ENCODE measurements around the gene AMY2A. TPM values are rescaled to one million over a fixed set of nuclear protein-coding genes. Genes with fewer than 3 reads are reported as not detected.
"Not testable (repeated sequence)": the region's sequence is repeated elsewhere in the genome, so short reads cannot be mapped to it uniquely, and the experiment has no call there.

AMY2A gene
- total RNA-seq (1 to 10 TPM in 1 of 4 donors, not detected in 3; 8.4 TPM), polyA plus RNA-seq (1 to 10 TPM in 1 of 3 donors, not detected in 2; 1.8 TPM)

GRCh38 chr1:103616994-103617477 lies at the start of gene AMY2A:
TSS of gene AMY2A (plus strand) at chr1:103617427. CDS start at chr1:103617441, 14 bp downstream.
- H3K27ac ChIP-seq; DNase-seq; H3K27me3 ChIP-seq; H3K4me1 ChIP-seq; H3K4me3 ChIP-seq; H3K36me3 ChIP-seq; H3K9me3 ChIP-seq; intact Hi-C loops (cut with DNase I): not testable (repeated sequence)
- 88 to 91% methylated on average over 3 of the region's 3 CpGs for WGBS, 2 donors

- no peak overlapping the region for H3K4me3 ChIP-seq
- DNase-seq: no peak
- intact Hi-C loops (cut with DNase I): no loop called here
- WGBS, 2 donors: 97% methylated on average over 7 of the region's 7 CpGs
- H3K27ac ChIP-seq: no peak overlapping the region
- no peaks in the 10 kb centered on the region for H3K9me3 ChIP-seq
- no peaks in the 10 kb centered on the region for H3K4me1 ChIP-seq
- H3K27me3 ChIP-seq: no peaks in the 10 kb centered on the region
- TF ChIP-seq CTCF (IDR thresholded peaks at IDR 0.05): no peak
- no peak for TF ChIP-seq POLR2AphosphoS5 (IDR thresholded peaks at IDR 0.05)
- no peak for TF ChIP-seq POLR2A (IDR thresholded peaks at IDR 0.05)
- no peak for TF ChIP-seq EP300 (IDR thresholded peaks at IDR 0.05)
- H3K36me3 ChIP-seq: peaks cover 0 to 5% (median 0%) of the 10 kb centered on the region in 4 donors
Measured at GRCh38 chr1:103569493-103569892, 47.7 kb upstream of the AMY2A start.

- DNase-seq; intact Hi-C loops (cut with DNase I); H3K27ac ChIP-seq; H3K27me3 ChIP-seq; H3K9me3 ChIP-seq; H3K4me1 ChIP-seq; H3K4me3 ChIP-seq; H3K36me3 ChIP-seq: not testable (repeated sequence)
- WGBS, 2 donors: 86 to 91% methylated on average over 2 of the region's 2 CpGs
Measured at GRCh38 chr1:103571289-103571688, 45.9 kb upstream of the AMY2A start, which contains the start of gene AMY2B. TSS of gene AMY2B (plus strand) at chr1:103571589. CDS start at chr1:103571603, 14 bp downstream.

GRCh38 chr1:103576065-103576464 lies 41.2 kb upstream of the AMY2A start:
- intact Hi-C loops (cut with DNase I): no loop called here
- Histone ChIP-seq H3K4me1 (no peaks in the 10 kb centered on the region), H3K27ac (no peak overlapping the region), H3K36me3 (peaks cover 0 to 7% (median 0%) of the 10 kb centered on the region in 4 donors), H3K4me3 (no peak overlapping the region), H3K9me3 (no peaks in the 10 kb centered on the region), H3K27me3 (no peaks in the 10 kb centered on the region)
- DNase-seq: no peak
- no peak for TF ChIP-seq POLR2A (IDR thresholded peaks at IDR 0.05)
- TF ChIP-seq POLR2AphosphoS5 (IDR thresholded peaks at IDR 0.05): no peak
- TF ChIP-seq CTCF (IDR thresholded peaks at IDR 0.05): no peak
- no peak for TF ChIP-seq EP300 (IDR thresholded peaks at IDR 0.05)

GRCh38 chr1:103576784-103577183 lies 40.4 kb upstream of the AMY2A start:
- DNase-seq; intact Hi-C loops (cut with DNase I): not testable (repeated sequence)
- WGBS, 2 donors: 95 to 96% methylated on average over 3 of the region's 5 CpGs

GRCh38 chr1:103582464-103582863 lies 34.8 kb upstream of the AMY2A start:
- WGBS, 2 donors: 78 to 80% methylated on average over 1 of the region's 1 CpG
- Histone ChIP-seq H3K27ac (no peak overlapping the region), H3K36me3 (peaks cover 0 to 7% (median 0%) of the 10 kb centered on the region in 4 donors), H3K27me3 (no peaks in the 10 kb centered on the region), H3K4me3 (no peak overlapping the region), H3K4me1 (peaks cover 0 to 12% (median 6%) of the 10 kb centered on the region in 4 donors), H3K9me3 (no peaks in the 10 kb centered on the region)
- TF ChIP-seq POLR2AphosphoS5 (IDR thresholded peaks at IDR 0.05): no peak
- no peak for TF ChIP-seq POLR2A (IDR thresholded peaks at IDR 0.05)
- no peak for TF ChIP-seq EP300 (IDR thresholded peaks at IDR 0.05)
- no peak for TF ChIP-seq CTCF (IDR thresholded peaks at IDR 0.05)
- DNase-seq: no peak
- intact Hi-C loops (cut with DNase I): no loop called here

More at GRCh38 chr1:103576784-103577183, 40.4 kb upstream of the AMY2A start:
- not testable (repeated sequence) for H3K9me3 ChIP-seq, H3K4me3 ChIP-seq, H3K27ac ChIP-seq, H3K36me3 ChIP-seq, H3K4me1 ChIP-seq, H3K27me3 ChIP-seq
